HepG2 (cell line): ENCODE data around the gene RBM3. TPM values are rescaled to one million over a fixed set of nuclear protein-coding genes. Genes with fewer than 3 reads are reported as not detected.

Experiments used
- DMAP1 ChIP-seq: IDR thresholded peaks from 2 replicates; pipeline ENCODE4 v1.6.1; 2016
- FOXA3 ChIP-seq: IDR thresholded peaks from 2 replicates; pipeline ENCODE4 v1.6.1; 2016; ENCODE audit warnings: missing genetic modification reagents, missing compliant biosample characterization
- HMGXB4 ChIP-seq, 2 experiments: sonication (generic) in 1 of 2; formaldehyde crosslinking in 1 of 2; IDR thresholded peaks; 2 replicates each; pipeline versions ENCODE4 v1.4.0 to v1.6.1; 2018 to 2020; ENCODE audit warnings: missing genetic modification reagents in 2 of 2, borderline replicate concordance in 1 of 2, low read depth in 1 of 2, mild to moderate bottlenecking in 1 of 2, missing biosample characterization in 1 of 2
- IRX3 ChIP-seq: sonication (generic); formaldehyde crosslinking; IDR thresholded peaks from 2 replicates; pipeline ENCODE4 v1.8.1; 2023; ENCODE audit warnings: mild to moderate bottlenecking, low read depth, missing genetic modification reagents, borderline replicate concordance
- KMT2A ChIP-seq: sonication (generic); formaldehyde crosslinking; IDR thresholded peaks from 2 replicates; pipeline ENCODE4 v1.4.0; 2020; ENCODE audit warnings: missing genetic modification reagents
- MYC ChIP-seq: sonication (generic); formaldehyde crosslinking; IDR thresholded peaks from 2 replicates; pipeline ENCODE4 v1.9.0; 2021; ENCODE audit warnings: missing genetic modification reagents, borderline replicate concordance
- NAIF1 ChIP-seq: sonication (generic); formaldehyde crosslinking; IDR thresholded peaks from 2 replicates; pipeline ENCODE4 v1.5.0; 2020; ENCODE audit warnings: mild to moderate bottlenecking, missing genetic modification reagents, borderline replicate concordance
- SAP130 ChIP-seq: IDR thresholded peaks from 2 replicates; pipeline ENCODE4 v1.6.1; 2016; ENCODE audit warnings: low read depth
- TBX2 ChIP-seq: sonication (generic); formaldehyde crosslinking; IDR thresholded peaks from 2 replicates; pipeline ENCODE4 v1.5.0; 2020; ENCODE audit warnings: missing genetic modification reagents, mild to moderate bottlenecking, borderline replicate concordance
- ZFY ChIP-seq: sonication (generic); formaldehyde crosslinking; IDR thresholded peaks from 2 replicates; pipeline ENCODE4 v1.4.0; 2020; ENCODE audit warnings: missing genetic modification reagents
- ZNF510 ChIP-seq: sonication (generic); formaldehyde crosslinking; IDR thresholded peaks from 2 replicates; pipeline ENCODE4 v1.4.0; 2020; ENCODE audit warnings: low read depth, mild to moderate bottlenecking, missing genetic modification reagents
- ZNF737 ChIP-seq: sonication (generic); formaldehyde crosslinking; IDR thresholded peaks from 2 replicates; pipeline ENCODE4 v1.5.0; 2020; ENCODE audit warnings: missing genetic modification reagents, mild to moderate bottlenecking, borderline replicate concordance
- ZNF772 ChIP-seq: sonication (generic); formaldehyde crosslinking; IDR thresholded peaks from 2 replicates; pipeline ENCODE4 v1.5.0; 2020; ENCODE audit warnings: mild to moderate bottlenecking, missing genetic modification reagents
- polyA plus RNA-seq, 8 experiments: library from polyadenylated mRNA; depleted of rRNA in 3 of 8; stranded (reverse) in 7 of 8; unstranded in 1 of 8; fragments of >200 nt; fragmentation: Illumina TruSeq in 4 of 8; extraction: Trizol in 4 of 8; gene quantifications; 2 replicates each; pipeline versions ENCODE4 v1.2.1 to v1.2.3, GENCODE V29; 2011 to 2016; ENCODE audit warnings: low read depth in 4 of 8, missing spikeins in 1 of 8, mixed read lengths in 1 of 8; ENCODE audit not compliant: insufficient read depth in 1 of 8
- total RNA-seq, 5 experiments: library from RNA; depleted of rRNA; stranded (reverse); fragments of >200 nt; fragmentation: Illumina TruSeq; extraction: Trizol; gene quantifications; 2 replicates each; pipeline ENCODE4 v1.2.3, GENCODE V29; 2016; ENCODE audit warnings: low read depth in 1 of 5
- TF ChIP-seq, protein P1 (sequence below): sonication (generic); formaldehyde crosslinking; IDR thresholded peaks from 2 replicates; pipeline ENCODE4 v1.4.0; 2020; ENCODE audit warnings: missing genetic modification reagents, borderline replicate concordance
- TF ChIP-seq, protein P2 (sequence below), 2 experiments: sonication (generic) in 1 of 2; formaldehyde crosslinking in 1 of 2; IDR thresholded peaks; 2 replicates each; pipeline versions ENCODE4 v1.4.0 to v1.6.1; 2016 to 2020; ENCODE audit warnings: borderline replicate concordance in 1 of 2, low read depth in 1 of 2, mild to moderate bottlenecking in 1 of 2, missing genetic modification reagents in 1 of 2
- TF ChIP-seq, protein P3 (sequence below): sonication (generic); formaldehyde crosslinking; IDR thresholded peaks from 2 replicates; pipeline ENCODE4 v1.5.0; 2020; ENCODE audit warnings: mild to moderate bottlenecking, missing genetic modification reagents, moderate library complexity

Gene RBM3
- total and polyA plus RNA-seq, 2 of the 13 experiments (the other 11 are each of a cell fraction or from before 2014, with no cell fraction given): 123 to 182 TPM

GRCh38 chrX:48597353-48598264 is 23.3 kb downstream of the RBM3 start, which contains the start of gene WDR13 (continued):
- TF ChIP-seq ZNF737 (CRISPR knock-in tag) (no peak), MYC (peak; percentile 81), KMT2A (CRISPR knock-in tag) (0 out of 2 replicates have a peak, but pooled peaks have one; percentile 12), DMAP1 (peak; percentile 84; the same call in 1 of the 2 replicates), SAP130 (CRISPR knock-in tag) (peak; percentile 60), HMGXB4 (CRISPR knock-in tag; IDR thresholded peaks at IDR 0.05; ENCODE audit: borderline replicate concordance in 1 of 2, low read depth in 1 of 2) (peak; percentile 19 to 37; a peak in 1 of 4 replicates), FOXA3 (peak; percentile 17; the same call in 1 of the 2 replicates), TBX2 (CRISPR knock-in tag) (peak; percentile 35; the same call in 1 of the 2 replicates), ZNF772 (0 out of 2 replicates have a peak, but pooled peaks have one; percentile 46), ZNF510 (CRISPR knock-in tag) (no peak), ZFY (CRISPR knock-in tag) (peak; percentile 66; the same call in 1 of the 2 replicates), NAIF1 (CRISPR knock-in tag) (no peak), IRX3 (CRISPR knock-in tag) (no peak)
- TF ChIP-seq, protein P1, sequence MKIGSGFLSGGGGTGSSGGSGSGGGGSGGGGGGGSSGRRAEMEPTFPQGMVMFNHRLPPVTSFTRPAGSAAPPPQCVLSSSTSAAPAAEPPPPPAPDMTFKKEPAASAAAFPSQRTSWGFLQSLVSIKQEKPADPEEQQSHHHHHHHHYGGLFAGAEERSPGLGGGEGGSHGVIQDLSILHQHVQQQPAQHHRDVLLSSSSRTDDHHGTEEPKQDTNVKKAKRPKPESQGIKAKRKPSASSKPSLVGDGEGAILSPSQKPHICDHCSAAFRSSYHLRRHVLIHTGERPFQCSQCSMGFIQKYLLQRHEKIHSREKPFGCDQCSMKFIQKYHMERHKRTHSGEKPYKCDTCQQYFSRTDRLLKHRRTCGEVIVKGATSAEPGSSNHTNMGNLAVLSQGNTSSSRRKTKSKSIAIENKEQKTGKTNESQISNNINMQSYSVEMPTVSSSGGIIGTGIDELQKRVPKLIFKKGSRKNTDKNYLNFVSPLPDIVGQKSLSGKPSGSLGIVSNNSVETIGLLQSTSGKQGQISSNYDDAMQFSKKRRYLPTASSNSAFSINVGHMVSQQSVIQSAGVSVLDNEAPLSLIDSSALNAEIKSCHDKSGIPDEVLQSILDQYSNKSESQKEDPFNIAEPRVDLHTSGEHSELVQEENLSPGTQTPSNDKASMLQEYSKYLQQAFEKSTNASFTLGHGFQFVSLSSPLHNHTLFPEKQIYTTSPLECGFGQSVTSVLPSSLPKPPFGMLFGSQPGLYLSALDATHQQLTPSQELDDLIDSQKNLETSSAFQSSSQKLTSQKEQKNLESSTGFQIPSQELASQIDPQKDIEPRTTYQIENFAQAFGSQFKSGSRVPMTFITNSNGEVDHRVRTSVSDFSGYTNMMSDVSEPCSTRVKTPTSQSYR (CRISPR knock-in tag): peak; percentile 59; the same call in 1 of the 2 replicates
- TF ChIP-seq, protein P2, sequence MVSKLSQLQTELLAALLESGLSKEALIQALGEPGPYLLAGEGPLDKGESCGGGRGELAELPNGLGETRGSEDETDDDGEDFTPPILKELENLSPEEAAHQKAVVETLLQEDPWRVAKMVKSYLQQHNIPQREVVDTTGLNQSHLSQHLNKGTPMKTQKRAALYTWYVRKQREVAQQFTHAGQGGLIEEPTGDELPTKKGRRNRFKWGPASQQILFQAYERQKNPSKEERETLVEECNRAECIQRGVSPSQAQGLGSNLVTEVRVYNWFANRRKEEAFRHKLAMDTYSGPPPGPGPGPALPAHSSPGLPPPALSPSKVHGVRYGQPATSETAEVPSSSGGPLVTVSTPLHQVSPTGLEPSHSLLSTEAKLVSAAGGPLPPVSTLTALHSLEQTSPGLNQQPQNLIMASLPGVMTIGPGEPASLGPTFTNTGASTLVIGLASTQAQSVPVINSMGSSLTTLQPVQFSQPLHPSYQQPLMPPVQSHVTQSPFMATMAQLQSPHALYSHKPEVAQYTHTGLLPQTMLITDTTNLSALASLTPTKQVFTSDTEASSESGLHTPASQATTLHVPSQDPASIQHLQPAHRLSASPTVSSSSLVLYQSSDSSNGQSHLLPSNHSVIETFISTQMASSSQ (IDR thresholded peaks at IDR 0.05; ENCODE audit: low read depth): no peak
- TF ChIP-seq, protein P2 (CRISPR knock-in tag; IDR thresholded peaks at IDR 0.05; ENCODE audit: borderline replicate concordance): no peak
- TF ChIP-seq, protein P3, sequence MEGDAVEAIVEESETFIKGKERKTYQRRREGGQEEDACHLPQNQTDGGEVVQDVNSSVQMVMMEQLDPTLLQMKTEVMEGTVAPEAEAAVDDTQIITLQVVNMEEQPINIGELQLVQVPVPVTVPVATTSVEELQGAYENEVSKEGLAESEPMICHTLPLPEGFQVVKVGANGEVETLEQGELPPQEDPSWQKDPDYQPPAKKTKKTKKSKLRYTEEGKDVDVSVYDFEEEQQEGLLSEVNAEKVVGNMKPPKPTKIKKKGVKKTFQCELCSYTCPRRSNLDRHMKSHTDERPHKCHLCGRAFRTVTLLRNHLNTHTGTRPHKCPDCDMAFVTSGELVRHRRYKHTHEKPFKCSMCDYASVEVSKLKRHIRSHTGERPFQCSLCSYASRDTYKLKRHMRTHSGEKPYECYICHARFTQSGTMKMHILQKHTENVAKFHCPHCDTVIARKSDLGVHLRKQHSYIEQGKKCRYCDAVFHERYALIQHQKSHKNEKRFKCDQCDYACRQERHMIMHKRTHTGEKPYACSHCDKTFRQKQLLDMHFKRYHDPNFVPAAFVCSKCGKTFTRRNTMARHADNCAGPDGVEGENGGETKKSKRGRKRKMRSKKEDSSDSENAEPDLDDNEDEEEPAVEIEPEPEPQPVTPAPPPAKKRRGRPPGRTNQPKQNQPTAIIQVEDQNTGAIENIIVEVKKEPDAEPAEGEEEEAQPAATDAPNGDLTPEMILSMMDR (CRISPR knock-in tag): peak; percentile 42; the same call in 1 of the 2 replicates
